Islet of Langerhans (tissue), 1 donor: ENCODE data around the gene IFNGR2.
"Not testable (repeated sequence)": the region's sequence is repeated elsewhere in the genome, so short reads cannot be mapped to it uniquely, and the experiment has no call there.

Experiments used
- FAIRE-seq: peaks from one replicate; lab custom pipeline; 2011; peaks lifted over from hg19 to GRCh38; lab: Jason Lieb, UNC

The IFNGR2 gene

DNA sequence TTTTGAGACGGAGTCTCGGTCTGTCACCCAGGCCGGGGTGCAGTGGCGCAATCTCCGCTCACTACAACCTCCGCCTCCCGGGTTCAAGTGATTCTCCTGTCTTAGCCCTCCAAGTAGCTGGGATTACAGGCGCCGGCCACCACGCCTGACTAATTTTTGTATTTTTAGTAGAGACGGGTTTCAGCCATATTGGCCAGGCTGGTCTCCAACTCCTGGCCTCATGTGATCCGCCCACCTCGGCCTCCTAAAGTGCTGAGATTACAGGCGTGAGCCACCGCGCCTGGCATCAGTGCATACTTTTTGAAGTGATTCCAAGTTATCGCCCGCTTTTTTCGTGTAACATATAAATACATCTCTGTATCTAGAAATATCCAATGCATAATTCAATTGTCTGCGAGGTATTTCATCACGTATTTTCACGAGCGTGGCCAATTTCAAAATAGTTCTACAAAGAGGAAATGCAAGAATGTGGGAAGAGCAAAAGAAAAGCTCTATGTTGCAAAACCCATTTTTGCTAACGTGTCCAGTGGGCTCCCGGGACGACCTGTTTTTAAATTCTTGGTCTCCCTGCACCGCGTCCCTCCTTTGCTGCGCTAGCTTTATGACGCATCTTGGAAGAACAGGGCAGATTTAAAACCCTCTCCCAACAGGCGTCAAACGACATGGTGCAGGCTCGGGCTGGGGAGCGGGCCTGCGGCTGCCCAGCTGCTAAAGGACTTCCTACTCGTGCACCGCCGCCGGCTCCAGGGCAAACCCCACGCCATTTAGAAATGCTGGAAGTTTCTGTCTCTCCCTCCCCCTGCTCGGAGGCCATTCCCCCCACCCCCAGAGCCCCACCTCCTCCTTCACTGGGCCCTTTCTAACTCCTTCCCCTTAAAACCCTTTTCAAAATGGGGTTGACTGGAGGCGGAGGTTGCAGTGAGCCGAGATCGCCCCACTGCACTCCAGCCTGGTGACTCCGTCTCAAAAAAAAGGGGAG lies 923 bp upstream of the IFNGR2 start:
- no peak for FAIRE-seq

GRCh38 chr21:33403786-33404585 lies 773 bp downstream of the IFNGR2 start:
- FAIRE-seq, result no peak

DNA sequence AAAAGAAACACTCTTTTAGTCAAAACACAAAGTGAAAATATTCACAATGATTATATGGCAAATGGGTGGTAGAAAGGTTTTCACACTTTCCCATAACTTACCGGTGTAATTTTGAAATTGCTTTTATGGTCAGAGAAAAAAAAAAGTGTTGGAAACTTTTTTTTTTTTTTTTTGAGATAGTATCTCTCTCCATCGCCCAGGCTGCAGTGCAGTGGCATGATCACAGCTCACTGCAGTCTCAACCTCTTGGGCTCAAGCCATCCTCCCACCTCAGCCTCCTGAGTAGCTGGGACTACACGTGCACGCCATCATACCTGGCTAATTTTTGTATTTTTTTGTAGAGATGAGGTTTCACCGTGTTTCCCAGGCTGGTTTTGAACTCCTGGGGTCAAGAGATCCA lies 3.3 kb downstream of the IFNGR2 start:
- FAIRE-seq, result no peak

GRCh38 chr21:33411949-33412430 lies 8.8 kb downstream of the IFNGR2 start:
- no peak for FAIRE-seq

GRCh38 chr21:33412439-33412831 lies 9.2 kb downstream of the IFNGR2 start:
- FAIRE-seq, result not testable (repeated sequence)

GRCh38 chr21:33412832-33413519 lies 9.8 kb downstream of the IFNGR2 start:
- FAIRE-seq, result no peak

DNA sequence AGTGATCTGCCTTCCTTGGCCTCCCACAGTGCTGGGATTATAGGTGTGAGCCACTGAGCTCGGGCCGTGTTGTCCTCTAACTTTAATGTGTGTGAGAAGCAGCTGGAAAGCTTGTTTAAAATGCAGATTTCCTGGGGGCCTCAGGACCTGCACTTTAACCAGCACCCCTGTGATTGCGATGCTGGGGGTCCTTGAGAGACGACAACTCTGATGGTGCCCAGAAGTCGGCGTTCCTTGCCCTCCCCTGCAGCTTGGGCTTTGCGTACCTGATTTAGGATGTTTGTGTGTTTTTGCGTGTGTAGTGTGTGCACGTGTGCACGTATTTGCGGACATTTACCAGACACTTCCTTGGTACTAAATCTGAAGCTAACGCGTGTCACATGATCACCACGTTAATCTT lies 10.9 kb downstream of the IFNGR2 start:
- FAIRE-seq, result no peak

- FAIRE-seq, result no peak
Measured at GRCh38 chr21:33414926-33415325, 11.7 kb downstream of the IFNGR2 start.

DNA sequence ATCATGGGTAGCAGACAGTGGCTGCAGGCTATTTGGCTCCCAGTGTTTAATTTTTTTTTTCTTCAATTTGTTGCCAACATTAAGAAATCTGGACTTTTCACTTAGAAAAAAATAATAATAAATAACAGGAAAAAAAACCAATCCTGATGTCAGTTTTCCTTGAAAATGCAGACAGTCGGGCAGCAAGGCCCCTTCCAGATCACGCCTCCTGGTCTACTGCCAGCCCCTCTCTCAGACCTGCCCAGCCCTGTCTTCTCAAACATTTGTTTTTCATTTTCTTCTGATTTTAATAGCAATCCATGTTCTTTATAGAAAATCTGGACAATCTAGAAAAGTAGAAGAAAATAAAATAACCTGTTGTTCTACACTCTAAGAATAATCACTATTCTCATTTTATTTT lies 15.5 kb downstream of the IFNGR2 start:
- no peak for FAIRE-seq

GRCh38 chr21:33419538-33420123 lies 16.4 kb downstream of the IFNGR2 start:
- no peak for FAIRE-seq

DNA sequence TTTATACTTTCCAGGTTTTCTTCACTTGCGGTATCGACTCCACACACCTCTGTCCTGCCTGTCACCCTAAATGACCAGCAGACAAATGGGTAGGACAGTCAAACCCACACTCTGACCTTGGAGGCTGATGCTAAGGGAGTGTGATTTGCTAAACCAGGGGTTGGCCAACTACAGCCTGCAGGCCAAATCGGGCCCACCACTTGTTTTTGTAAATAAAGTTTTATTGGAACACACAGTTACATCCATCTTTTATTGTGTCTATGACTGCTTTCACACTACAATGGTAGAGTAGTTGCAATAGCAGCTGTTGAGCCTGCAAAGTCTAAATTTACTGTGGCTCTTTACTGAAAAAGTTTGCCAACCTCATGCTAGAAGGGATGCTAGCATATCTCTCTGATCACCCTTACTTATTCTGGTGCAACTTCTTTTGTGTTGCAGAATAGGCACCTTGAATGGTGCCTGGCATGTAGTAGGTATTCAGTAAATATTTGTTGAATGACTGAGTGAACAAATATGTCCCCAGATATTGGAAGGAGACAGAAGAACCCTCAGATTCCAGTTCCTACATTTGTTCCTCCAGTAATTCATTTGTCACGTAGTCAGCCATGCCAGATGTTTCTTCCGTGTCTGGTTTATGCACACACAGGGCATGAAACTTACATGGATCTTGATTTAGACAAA lies 18.6 kb downstream of the IFNGR2 start:
- no peak for FAIRE-seq

- FAIRE-seq, result no peak
Measured at GRCh38 chr21:33424214-33424613, 21.0 kb downstream of the IFNGR2 start.

GRCh38 chr21:33425825-33426224 lies 22.6 kb downstream of the IFNGR2 start:
- no peak for FAIRE-seq

DNA sequence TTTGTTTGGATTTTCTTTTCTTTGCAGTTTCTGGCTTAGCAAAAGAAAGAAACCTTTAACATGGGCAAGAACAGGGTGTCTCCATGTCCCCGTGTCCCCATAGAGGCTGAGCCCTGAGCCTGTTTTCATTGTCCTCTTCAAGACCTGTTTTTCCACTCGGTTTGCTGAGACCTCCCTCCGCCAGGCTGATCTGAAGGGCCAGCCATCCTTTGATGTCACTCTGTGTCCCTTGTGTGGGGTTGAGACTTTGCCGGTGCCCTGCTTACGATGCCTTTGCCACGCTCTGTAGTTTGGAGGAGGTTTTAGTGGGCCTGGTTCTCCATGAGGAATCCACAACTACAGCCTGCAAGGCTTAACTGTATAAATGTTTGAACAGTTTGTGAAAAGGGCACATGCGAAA lies 23.8 kb downstream of the IFNGR2 start:
- no peak for FAIRE-seq

DNA sequence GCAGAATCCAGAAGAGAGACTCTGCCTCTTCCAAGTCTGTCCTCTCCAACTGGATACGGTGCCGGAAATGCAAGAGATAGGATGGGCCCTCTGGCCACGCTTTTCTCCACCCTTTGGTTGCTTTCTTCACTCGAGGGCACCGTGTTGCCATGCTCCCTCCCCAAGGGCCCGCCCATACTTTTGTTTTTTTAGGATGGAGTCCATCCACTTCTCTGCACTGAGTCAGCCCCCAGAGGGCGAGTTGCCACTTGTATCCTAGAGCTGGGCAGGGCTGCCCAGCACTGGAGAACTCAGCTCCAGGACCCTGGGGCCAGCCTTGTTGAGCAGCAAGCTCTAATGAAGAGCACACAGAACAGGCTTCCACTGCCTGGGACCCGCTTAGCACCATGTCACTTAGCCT lies 25.5 kb downstream of the IFNGR2 start:
- FAIRE-seq, result no peak

GRCh38 chr21:33430858-33431257 lies 27.6 kb downstream of the IFNGR2 start:
- no peak for FAIRE-seq

GRCh38 chr21:33432496-33432895 lies 29.3 kb downstream of the IFNGR2 start:
- no peak for FAIRE-seq

- FAIRE-seq, result no peak
Measured at GRCh38 chr21:33433001-33433400, 29.8 kb downstream of the IFNGR2 start.

GRCh38 chr21:33433425-33434114 lies 30.4 kb downstream of the IFNGR2 start:
- no peak for FAIRE-seq

GRCh38 chr21:33434770-33435360 lies 31.7 kb downstream of the IFNGR2 start:
- no peak for FAIRE-seq

- FAIRE-seq, result no peak
Measured at GRCh38 chr21:33437140-33437539, 33.9 kb downstream of the IFNGR2 start.
